HEK293T (cell line): ENCODE data around the gene STK4.

Experiments used
- CTCF ChIA-PET: fragments of 350-600 bp; formaldehyde crosslinking; extraction: SDS; loops from one replicate; lab custom pipeline; 2021; ENCODE audit warnings: antibody characterized with exemption, inconsistent platforms; lab: Yijun Ruan, JAX
- POLR2A ChIA-PET: fragments of 350-600 bp; formaldehyde crosslinking; extraction: SDS; loops from one replicate; lab custom pipeline; 2020; ENCODE audit warnings: antibody characterized with exemption, inconsistent platforms; lab: Yijun Ruan, JAX
- DNase-seq: peaks from one replicate; pipeline ENCODE4 v3.0.0; 2012; ENCODE audit warnings: mixed read lengths; ENCODE audit errors: extremely low spot score
- ARNT ChIP-seq: fragments of 450-650 bp; IDR thresholded peaks from 2 replicates; pipeline ENCODE4 v1.6.1; 2017; ENCODE audit warnings: mild to moderate bottlenecking
- BHLHE40 ChIP-seq: fragments of 450-650 bp; IDR thresholded peaks from 2 replicates; pipeline ENCODE4 v1.6.1; 2016; ENCODE audit warnings: mild to moderate bottlenecking, moderate library complexity, borderline replicate concordance
- CTBP1 ChIP-seq: fragments of 450-650 bp; IDR thresholded peaks from 2 replicates; pipeline ENCODE4 v1.6.1; 2016; ENCODE audit warnings: borderline replicate concordance
- ELF4 ChIP-seq: fragments of 450-650 bp; IDR thresholded peaks from 2 replicates; pipeline ENCODE4 v1.6.1; 2017; ENCODE audit warnings: antibody characterized with exemption
- FOXA1 ChIP-seq: fragments of 450-650 bp; IDR thresholded peaks from 2 replicates; pipeline ENCODE4 v1.6.1; 2016; ENCODE audit warnings: mild to moderate bottlenecking
- FOXK2 ChIP-seq: fragments of 450-650 bp; IDR thresholded peaks from 2 replicates; pipeline ENCODE4 v1.6.1; 2016; ENCODE audit warnings: mild to moderate bottlenecking
- FOXM1 ChIP-seq: fragments of 450-650 bp; IDR thresholded peaks from 2 replicates; pipeline ENCODE4 v1.6.1; 2017; ENCODE audit warnings: mild to moderate bottlenecking, borderline replicate concordance
- HDGF ChIP-seq: fragments of 450-650 bp; IDR thresholded peaks from 2 replicates; pipeline ENCODE4 v1.6.1; 2017; ENCODE audit warnings: antibody characterized with exemption, borderline replicate concordance
- L3MBTL2 ChIP-seq: fragments of 450-650 bp; conservative IDR thresholded peaks from 2 replicates; pipeline ENCODE4 v1.6.1; 2016; ENCODE audit warnings: mild to moderate bottlenecking
- LEF1 ChIP-seq: fragments of 450-650 bp; IDR thresholded peaks from 2 replicates; pipeline ENCODE4 v1.6.1; 2017; ENCODE audit warnings: mild to moderate bottlenecking, borderline replicate concordance
- NFRKB ChIP-seq: fragments of 450-650 bp; IDR thresholded peaks from 2 replicates; pipeline ENCODE4 v1.6.1; 2016; ENCODE audit warnings: mild to moderate bottlenecking, moderate library complexity
- PKNOX1 ChIP-seq: fragments of 450-650 bp; IDR thresholded peaks from 2 replicates; pipeline ENCODE4 v1.6.1; 2016
- SP1 ChIP-seq: fragments of 450-650 bp; IDR thresholded peaks from 2 replicates; pipeline ENCODE4 v1.6.1; 2017
- SUZ12 ChIP-seq: fragments of 450-650 bp; IDR thresholded peaks from 2 replicates; pipeline ENCODE4 v1.6.1; 2016; ENCODE audit warnings: mild to moderate bottlenecking
- TARDBP ChIP-seq: fragments of 450-650 bp; IDR thresholded peaks from 2 replicates; pipeline ENCODE4 v1.6.1; 2016
- ZNF384 ChIP-seq: fragments of 450-650 bp; IDR thresholded peaks from 2 replicates; pipeline ENCODE4 v1.6.1; 2016

Gene STK4

GRCh38 chr20:44948107-44948506 is 18.2 kb upstream of the STK4 start:
- DNase-seq = no peak
- ChIA-PET CTCF (no interaction called here), POLR2A (interaction anchor here (1.0 to 2.9 kb wide), 2 partner anchors 8 to 10 kb away, joined by 3 to 10 read pairs; no protein-coding TSS in a partner anchor)
- TF ChIP-seq BHLHE40 (no peak), TARDBP (no peak), FOXA1 (no peak)

DNA sequence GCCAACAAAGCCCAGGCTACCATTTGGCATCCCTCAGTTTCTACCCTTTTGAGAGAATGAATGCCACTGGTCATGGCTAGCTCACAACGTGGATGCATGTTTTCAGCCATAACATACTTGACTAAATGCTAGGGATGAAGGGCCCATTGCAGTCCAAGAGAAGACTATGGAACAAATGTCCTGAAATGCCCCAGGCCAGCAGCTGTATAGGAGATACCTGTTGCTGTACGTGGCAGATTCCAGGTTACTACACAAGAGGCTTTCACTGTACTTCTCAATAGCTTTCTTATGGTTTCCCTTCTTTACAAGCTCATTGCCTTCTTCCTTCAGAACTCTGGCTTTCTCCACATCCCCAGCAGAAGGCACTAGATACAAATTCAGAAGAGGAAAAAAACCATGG is 17.8 kb upstream of the STK4 start:
- POLR2A ChIA-PET = interaction anchor here (1.0 to 2.9 kb wide), 2 partner anchors 9 to 10 kb away, joined by 3 to 10 read pairs; no protein-coding TSS in a partner anchor
- CTCF ChIA-PET = no interaction called here
- no peak for DNase-seq
- TF ChIP-seq ZNF384 = no peak
- TF ChIP-seq HDGF = no peak
- TF ChIP-seq L3MBTL2 = no peak
- TF ChIP-seq PKNOX1 = no peak
- TF ChIP-seq SUZ12 = no peak
- no peak for TF ChIP-seq BHLHE40
- TF ChIP-seq CTBP1 = no peak
- no peak for TF ChIP-seq TARDBP
- TF ChIP-seq FOXM1 = no peak
- TF ChIP-seq ARNT = no peak
- no peak for TF ChIP-seq FOXK2
- no peak for TF ChIP-seq SP1
- no peak for TF ChIP-seq ELF4
- no peak for TF ChIP-seq LEF1
- no peak for TF ChIP-seq NFRKB
- TF ChIP-seq FOXA1 = no peak

DNA sequence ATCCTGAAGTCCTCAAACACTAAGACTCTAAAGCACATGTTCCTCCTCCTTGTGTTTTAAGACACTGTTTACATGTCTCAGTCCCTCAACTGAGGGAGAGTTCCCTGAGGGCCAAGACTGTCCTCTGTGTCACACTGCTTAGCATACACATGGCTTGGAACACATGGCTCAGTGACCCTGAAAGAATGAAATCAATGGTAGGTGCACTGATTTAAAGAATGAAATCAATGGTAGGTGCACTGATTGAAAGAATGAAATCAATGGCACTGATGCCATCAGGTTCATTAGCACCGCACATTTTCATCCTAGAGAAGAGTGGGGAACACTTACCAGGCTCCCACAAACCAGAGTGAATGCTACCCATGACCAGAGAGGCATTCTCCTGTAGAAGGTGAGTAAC is 15.9 kb upstream of the STK4 start:
- DNase-seq = no peak
- POLR2A ChIA-PET = interaction anchor here (2.8 kb wide), 1 partner anchor 10 kb away, joined by 16 read pairs; the partner anchor contains the start of gene TOMM34
- no peak for TF ChIP-seq HDGF
- TF ChIP-seq SUZ12 = no peak
- TF ChIP-seq CTBP1 = no peak
- TF ChIP-seq ELF4 = no peak
- CTCF ChIA-PET = no interaction called here

DNA sequence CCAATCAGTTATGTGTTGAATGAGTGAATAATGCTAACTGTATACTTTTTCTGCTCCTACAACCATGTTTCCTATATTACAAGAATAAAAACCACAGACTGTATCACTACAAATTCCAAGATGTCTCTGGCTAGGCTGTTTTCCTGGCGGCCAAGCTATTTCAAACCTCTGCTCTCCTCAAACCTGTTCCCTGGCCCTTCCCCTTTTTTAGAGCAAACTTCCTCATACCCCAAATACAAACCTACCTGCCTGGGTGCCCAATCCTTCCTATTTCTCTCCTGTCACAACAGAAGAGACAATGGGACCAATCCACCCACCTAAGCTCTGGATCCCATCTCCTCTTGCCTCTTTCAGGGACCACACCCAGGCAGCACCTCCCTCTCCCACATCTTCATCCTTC is 13.6 kb upstream of the STK4 start:
- TF ChIP-seq PKNOX1 (no peak), FOXA1 (no peak), LEF1 (no peak), SUZ12 (no peak), NFRKB (no peak), BHLHE40 (no peak), FOXK2 (no peak), FOXM1 (no peak), L3MBTL2 (no peak), SP1 (no peak), HDGF (no peak), CTBP1 (no peak), TARDBP (no peak), ARNT (no peak), ELF4 (no peak), ZNF384 (no peak)
- CTCF ChIA-PET = interaction anchor here (0.5 kb wide), 1 partner anchor 1741 kb away, joined by 3 read pairs; no protein-coding TSS in a partner anchor
- POLR2A ChIA-PET = interaction anchor here (2.8 kb wide), 1 partner anchor 7 kb away, joined by 16 read pairs; the partner anchor contains the start of gene TOMM34
- no peak for DNase-seq

- no peak for DNase-seq
- ChIA-PET POLR2A (no interaction called here), CTCF (no interaction called here)
- TF ChIP-seq FOXM1 (no peak), ELF4 (no peak), FOXK2 (no peak), TARDBP (no peak), PKNOX1 (no peak), FOXA1 (no peak), SUZ12 (no peak), NFRKB (no peak), CTBP1 (no peak), ARNT (no peak)
These were observed 12.1 kb upstream of the STK4 start for GRCh38 chr20:44954211-44954610.

DNA sequence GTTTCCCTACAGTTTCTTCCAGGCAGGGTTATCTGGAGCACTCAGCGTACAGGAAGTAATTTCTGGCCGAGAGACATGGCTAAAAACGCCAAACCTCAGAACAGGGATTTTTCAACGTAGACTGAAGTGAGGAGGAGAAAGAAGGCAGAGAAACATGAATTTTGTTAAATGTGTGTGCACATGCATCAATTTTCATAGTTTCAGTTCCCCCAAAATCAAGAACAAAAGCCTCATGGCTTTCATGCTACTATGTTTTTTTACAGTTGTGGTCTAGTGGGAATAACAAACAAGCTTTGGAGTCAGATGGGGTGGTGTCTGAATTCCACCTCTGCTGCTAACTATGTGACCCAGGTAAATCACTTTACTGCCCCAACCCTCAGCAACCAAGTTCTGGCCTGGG is 11.0 kb upstream of the STK4 start:
- no peak for TF ChIP-seq PKNOX1
- TF ChIP-seq L3MBTL2 = no peak
- TF ChIP-seq ZNF384 = no peak
- no peak for TF ChIP-seq CTBP1
- no peak for TF ChIP-seq BHLHE40
- TF ChIP-seq ARNT = no peak
- no peak for TF ChIP-seq LEF1
- TF ChIP-seq FOXA1 = no peak
- no peak for TF ChIP-seq FOXK2
- no peak for TF ChIP-seq SP1
- POLR2A ChIA-PET = no interaction called here
- DNase-seq = no peak
- CTCF ChIA-PET = no interaction called here
